ENCODE data around the gene SPRR2A. TPM values are rescaled to one million over a fixed set of nuclear protein-coding genes. Genes with fewer than 3 reads are reported as not detected.

The SPRR2A gene
- total and polyA plus RNA-seq, 2 of the 13 experiments (the other 11 are each of a cell fraction or from before 2014, with no cell fraction given) = not detected

- TF ChIP-seq ZNF563 (CRISPR knock-in tag; IDR thresholded peaks at IDR 0.05) = no peak
Measured at GRCh38 chr1:153028766-153029165, 28.5 kb downstream of the SPRR2A start (continued).

DNA sequence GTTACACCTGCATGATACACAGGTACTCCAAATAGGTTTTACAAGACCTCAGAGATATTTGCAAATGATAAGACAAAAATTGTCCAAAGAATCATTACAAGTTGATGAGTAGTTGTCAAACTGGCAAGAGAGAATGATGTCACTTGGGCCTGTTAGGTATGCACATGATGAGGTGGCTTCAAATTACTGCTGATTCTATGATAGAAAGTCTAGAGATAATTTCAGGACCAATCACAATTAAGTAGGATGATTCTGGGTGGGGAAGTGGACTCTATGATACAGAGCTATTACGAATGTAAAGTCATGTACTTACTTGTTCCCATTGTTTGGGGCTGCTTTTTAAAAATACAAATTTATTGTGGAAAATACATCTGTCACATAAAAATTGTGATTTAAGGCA is 31.5 kb downstream of the SPRR2A start:
- Histone ChIP-seq H3K79me2 (ENCODE audit: insufficient read depth, low read length) (no peaks in the 10 kb centered on the region), H3K4me2 (ENCODE audit: low read depth, low read length) (no peak overlapping the region), H3K4me1 (ENCODE audit: insufficient read depth, low read length) (no peaks in the 10 kb centered on the region), H2AFZ (ENCODE audit: low read length) (no peak overlapping the region), H3K27me3 (ENCODE audit: control insufficient read depth in 1 of 2, insufficient read depth in 2 of 2, low read length in 2 of 2) (no peaks in the 10 kb centered on the region), H3K4me3 (replicated peaks in 1 of 3; ENCODE audit: insufficient read depth in 1 of 3, low read depth in 2 of 3, low read length in 3 of 3) (no peak overlapping the region), H3K27ac (ENCODE audit: extremely low read length, insufficient read depth, low read length) (no peak overlapping the region), H3K9me3 (ENCODE audit: low read length) (no peaks in the 10 kb centered on the region), H3K36me3 (replicated peaks in 1 of 2; ENCODE audit: control insufficient read depth in 1 of 2, insufficient read depth in 2 of 2, low read length in 2 of 2) (no peaks in the 10 kb centered on the region), H4K20me1 (ENCODE audit: insufficient read depth, low read length) (no peaks in the 10 kb centered on the region), H3K9ac (ENCODE audit: insufficient read depth, low read depth, low read length) (no peak overlapping the region)
- ATAC-seq = no peak
- no peak for FAIRE-seq
- CTCF ChIA-PET (ENCODE audit: low intra/inter-chr PET ratio, low total read pairs) = no interaction called here
- no peak for DNase-seq (ENCODE audit: low spot score)
- BruUV-seq (replicated peaks) = no TSS peak
- 5% methylated on average over 1 of the region's 1 CpG for WGBS (ENCODE audit: low lambda C conversion rate)
- TF ChIP-seq RXRA (CRISPR knock-in tag; IDR thresholded peaks at IDR 0.05) = no peak
- POLR2A ChIA-PET = no interaction called here
- in situ Hi-C loops (cut with HindIII; ENCODE audit: extremely low pct_ligation_motif_present, low pct_unique_long_range_greater_than_20kb) (no loop called here), intact Hi-C loops (cut with micrococcal nuclease; ENCODE audit: unreplicated experiment) (no loop called here)

GRCh38 chr1:153024413-153024812 is 32.9 kb downstream of the SPRR2A start:
- ATAC-seq = no peak
- in situ Hi-C loops (cut with HindIII; ENCODE audit: extremely low pct_ligation_motif_present, low pct_unique_long_range_greater_than_20kb) = no loop called here
- no peak for TF ChIP-seq REL (CRISPR knock-in tag; conservative IDR thresholded peaks at IDR 0.05)
- TF ChIP-seq, protein P1, sequence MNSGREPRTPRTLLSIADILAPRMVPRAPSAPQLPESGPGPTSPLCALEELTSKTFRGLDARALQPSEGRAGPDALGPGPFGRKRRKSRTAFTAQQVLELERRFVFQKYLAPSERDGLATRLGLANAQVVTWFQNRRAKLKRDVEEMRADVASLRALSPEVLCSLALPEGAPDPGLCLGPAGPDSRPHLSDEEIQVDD (CRISPR knock-in tag; IDR thresholded peaks at IDR 0.05; ENCODE audit: borderline replicate concordance) = no peak
- TF ChIP-seq KDM5A (IDR thresholded peaks at IDR 0.05; ENCODE audit: borderline replicate concordance, low read length) = no peak
- TF ChIP-seq, protein P2, sequence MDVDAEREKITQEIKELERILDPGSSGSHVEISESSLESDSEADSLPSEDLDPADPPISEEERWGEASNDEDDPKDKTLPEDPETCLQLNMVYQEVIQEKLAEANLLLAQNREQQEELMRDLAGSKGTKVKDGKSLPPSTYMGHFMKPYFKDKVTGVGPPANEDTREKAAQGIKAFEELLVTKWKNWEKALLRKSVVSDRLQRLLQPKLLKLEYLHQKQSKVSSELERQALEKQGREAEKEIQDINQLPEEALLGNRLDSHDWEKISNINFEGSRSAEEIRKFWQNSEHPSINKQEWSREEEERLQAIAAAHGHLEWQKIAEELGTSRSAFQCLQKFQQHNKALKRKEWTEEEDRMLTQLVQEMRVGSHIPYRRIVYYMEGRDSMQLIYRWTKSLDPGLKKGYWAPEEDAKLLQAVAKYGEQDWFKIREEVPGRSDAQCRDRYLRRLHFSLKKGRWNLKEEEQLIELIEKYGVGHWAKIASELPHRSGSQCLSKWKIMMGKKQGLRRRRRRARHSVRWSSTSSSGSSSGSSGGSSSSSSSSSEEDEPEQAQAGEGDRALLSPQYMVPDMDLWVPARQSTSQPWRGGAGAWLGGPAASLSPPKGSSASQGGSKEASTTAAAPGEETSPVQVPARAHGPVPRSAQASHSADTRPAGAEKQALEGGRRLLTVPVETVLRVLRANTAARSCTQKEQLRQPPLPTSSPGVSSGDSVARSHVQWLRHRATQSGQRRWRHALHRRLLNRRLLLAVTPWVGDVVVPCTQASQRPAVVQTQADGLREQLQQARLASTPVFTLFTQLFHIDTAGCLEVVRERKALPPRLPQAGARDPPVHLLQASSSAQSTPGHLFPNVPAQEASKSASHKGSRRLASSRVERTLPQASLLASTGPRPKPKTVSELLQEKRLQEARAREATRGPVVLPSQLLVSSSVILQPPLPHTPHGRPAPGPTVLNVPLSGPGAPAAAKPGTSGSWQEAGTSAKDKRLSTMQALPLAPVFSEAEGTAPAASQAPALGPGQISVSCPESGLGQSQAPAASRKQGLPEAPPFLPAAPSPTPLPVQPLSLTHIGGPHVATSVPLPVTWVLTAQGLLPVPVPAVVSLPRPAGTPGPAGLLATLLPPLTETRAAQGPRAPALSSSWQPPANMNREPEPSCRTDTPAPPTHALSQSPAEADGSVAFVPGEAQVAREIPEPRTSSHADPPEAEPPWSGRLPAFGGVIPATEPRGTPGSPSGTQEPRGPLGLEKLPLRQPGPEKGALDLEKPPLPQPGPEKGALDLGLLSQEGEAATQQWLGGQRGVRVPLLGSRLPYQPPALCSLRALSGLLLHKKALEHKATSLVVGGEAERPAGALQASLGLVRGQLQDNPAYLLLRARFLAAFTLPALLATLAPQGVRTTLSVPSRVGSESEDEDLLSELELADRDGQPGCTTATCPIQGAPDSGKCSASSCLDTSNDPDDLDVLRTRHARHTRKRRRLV (CRISPR knock-in tag; IDR thresholded peaks at IDR 0.05) = no peak
- no peak for TF ChIP-seq HMGXB3 (CRISPR knock-in tag; IDR thresholded peaks at IDR 0.05; ENCODE audit: borderline replicate concordance)

More at GRCh38 chr1:153024413-153024812, 32.9 kb downstream of the SPRR2A start:
- no peak for FAIRE-seq
- no TSS peak for BruUV-seq (replicated peaks)
- Histone ChIP-seq H3K4me1 (ENCODE audit: insufficient read depth, low read length) (no peaks in the 10 kb centered on the region), H3K4me2 (ENCODE audit: low read depth, low read length) (no peak overlapping the region), H3K79me2 (ENCODE audit: insufficient read depth, low read length) (no peaks in the 10 kb centered on the region), H3K27me3 (ENCODE audit: control insufficient read depth in 1 of 2, insufficient read depth in 2 of 2, low read length in 2 of 2) (no peaks in the 10 kb centered on the region), H3K27ac (ENCODE audit: extremely low read length, insufficient read depth, low read length) (no peak overlapping the region), H3K36me3 (replicated peaks in 1 of 2; ENCODE audit: control insufficient read depth in 1 of 2, insufficient read depth in 2 of 2, low read length in 2 of 2) (no peaks in the 10 kb centered on the region), H3K9ac (ENCODE audit: insufficient read depth, low read depth, low read length) (no peak overlapping the region), H2AFZ (ENCODE audit: low read length) (no peak overlapping the region), H4K20me1 (ENCODE audit: insufficient read depth, low read length) (no peaks in the 10 kb centered on the region), H3K4me3 (replicated peaks in 1 of 3; ENCODE audit: insufficient read depth in 1 of 3, low read depth in 2 of 3, low read length in 3 of 3) (no peak overlapping the region), H3K9me3 (ENCODE audit: low read length) (no peaks in the 10 kb centered on the region)
- ChIA-PET POLR2A (no interaction called here), CTCF (ENCODE audit: low intra/inter-chr PET ratio, low total read pairs) (no interaction called here)
- intact Hi-C loops (cut with micrococcal nuclease; ENCODE audit: unreplicated experiment) = no loop called here
- DNase-seq (ENCODE audit: low spot score) = no peak
- WGBS (ENCODE audit: low lambda C conversion rate) = 0% methylated on average over 1 of the region's 1 CpG

Data from HepG2 (cell line).